HG03439 (cell line): ENCODE data around the gene KIAA0825.
"Not testable (repeated sequence)": the region's sequence is repeated elsewhere in the genome, so short reads cannot be mapped to it uniquely, and the experiment has no call there.

Source experiments
- ATAC-seq: cut with Tn5 transposase; IDR thresholded peaks from one replicate; pipeline ENCODE4 v1.9.1; 2021; ENCODE audit warnings: mild to moderate bottlenecking, moderate library complexity; ENCODE audit not compliant: unreplicated experiment

KIAA0825 gene

DNA sequence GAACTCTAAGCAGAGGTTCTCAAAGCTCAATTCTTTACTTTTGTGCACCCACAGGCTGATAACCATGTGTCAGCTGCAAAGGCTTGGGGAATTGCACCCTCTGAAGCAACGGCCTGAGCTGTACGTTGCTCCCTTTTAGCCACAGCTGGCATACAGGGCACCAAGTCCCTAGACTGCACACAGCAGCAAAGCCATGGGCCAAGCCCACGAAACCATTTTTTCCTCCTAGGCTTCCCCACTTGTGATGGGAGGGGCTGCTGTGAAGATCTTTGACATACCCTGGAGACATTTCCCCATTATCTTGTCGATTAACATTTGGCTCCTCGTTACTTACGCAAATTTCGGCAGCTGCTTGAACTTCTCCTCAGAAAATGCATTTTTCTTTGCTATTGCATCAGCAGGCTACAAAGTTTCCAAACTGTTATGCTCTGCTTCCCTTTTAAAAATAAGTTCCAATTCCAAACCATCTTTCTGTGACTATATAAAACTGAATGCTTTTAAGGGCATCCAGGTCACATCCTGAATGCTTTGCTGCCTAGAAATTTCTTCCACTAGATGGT is 23.0 kb downstream of the KIAA0825 start:
- no peak for ATAC-seq

- ATAC-seq, result peak; percentile 83
Observed at GRCh38 chr5:94577466-94578245, 40.7 kb downstream of the KIAA0825 start.

DNA sequence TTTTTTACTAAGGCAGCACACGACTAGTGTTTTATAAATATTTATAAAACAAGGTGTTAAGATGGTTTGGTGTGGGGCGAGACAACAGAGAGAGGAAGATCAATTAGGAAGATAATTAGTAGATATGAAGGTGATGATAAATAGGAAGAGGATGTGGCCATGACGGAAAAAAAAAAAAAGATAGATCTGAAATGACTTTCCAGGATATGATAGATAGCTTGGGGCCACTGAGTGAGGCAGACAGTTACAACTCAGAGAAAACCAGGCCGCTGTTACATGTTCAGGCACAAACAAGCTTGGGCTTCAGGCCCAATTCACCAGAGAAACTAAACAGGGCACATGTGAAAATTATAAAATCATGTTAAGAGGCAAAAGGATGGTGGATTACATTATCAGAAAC is 43.2 kb downstream of the KIAA0825 start:
- no peak for ATAC-seq

- ATAC-seq, result not testable (repeated sequence)
Observed at GRCh38 chr5:94573349-94573748, 45.1 kb downstream of the KIAA0825 start.

DNA sequence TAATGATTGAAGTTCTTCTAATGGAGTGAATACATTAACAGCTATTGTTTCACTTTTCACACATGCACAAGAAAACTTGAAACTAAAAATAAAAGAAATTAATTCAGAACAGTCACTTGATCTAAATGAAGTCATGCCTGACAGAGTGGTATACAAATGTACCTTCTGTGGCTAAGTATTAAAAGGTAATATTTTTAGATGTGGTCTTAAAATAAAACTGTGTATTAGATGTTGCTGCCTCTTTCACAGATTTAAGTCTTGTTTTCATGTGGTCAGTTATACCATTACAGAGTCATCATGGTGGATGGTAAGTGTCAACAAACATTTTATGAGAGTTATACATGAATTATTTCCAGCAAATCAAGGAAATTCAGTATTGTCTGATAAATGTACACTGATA is 47.0 kb downstream of the KIAA0825 start:
- ATAC-seq, result no peak

DNA sequence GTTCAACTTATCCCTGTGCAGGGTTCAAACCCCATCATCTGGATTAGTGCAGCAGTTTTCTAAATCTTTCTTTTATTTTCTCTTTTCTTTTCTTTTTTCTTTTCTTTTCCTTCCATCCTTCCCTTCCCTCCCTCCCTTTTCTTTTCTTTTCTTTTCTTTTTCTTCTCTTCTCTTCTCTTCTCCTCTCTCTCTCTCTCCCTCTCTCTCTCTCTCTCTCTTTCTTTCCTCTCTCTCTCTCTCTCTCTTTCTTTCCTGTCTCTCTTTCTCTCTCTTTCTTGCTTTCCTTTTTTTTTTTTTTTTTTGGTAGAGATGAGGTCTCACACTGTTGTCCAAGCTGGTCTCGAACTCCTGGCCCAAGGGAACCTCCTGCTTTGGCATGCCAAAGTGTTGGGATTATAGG is 53.6 kb downstream of the KIAA0825 start:
- ATAC-seq, result no peak

DNA sequence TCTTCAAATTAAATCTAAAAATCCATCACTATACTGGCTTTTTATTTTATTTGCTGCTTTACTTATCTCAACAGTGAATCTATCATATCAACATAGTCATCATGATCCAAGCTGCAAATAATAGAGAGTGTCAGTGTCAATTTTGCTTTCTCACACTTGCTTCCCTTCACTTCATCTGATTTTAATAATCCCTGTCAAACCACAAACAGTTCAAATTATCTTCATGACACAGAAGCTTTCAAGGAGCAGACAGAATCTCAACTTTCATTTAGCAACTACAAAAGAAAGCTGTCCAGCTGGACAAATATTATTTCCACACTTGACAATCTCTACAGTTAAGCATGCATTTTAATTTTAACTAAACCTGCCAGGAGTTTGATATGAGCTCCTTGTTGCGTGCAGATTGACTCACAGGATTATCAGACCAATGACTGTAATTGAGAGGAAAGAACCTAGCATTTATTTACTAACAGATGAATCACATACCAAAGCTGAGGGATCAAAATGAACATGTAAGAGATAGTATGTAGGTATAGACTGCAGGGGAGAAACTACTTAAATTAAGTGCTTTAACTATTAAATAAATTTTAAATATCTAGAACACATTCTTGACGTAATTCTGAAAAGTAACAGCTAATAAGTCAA is 56.0 kb downstream of the KIAA0825 start:
- ATAC-seq, result no peak

DNA sequence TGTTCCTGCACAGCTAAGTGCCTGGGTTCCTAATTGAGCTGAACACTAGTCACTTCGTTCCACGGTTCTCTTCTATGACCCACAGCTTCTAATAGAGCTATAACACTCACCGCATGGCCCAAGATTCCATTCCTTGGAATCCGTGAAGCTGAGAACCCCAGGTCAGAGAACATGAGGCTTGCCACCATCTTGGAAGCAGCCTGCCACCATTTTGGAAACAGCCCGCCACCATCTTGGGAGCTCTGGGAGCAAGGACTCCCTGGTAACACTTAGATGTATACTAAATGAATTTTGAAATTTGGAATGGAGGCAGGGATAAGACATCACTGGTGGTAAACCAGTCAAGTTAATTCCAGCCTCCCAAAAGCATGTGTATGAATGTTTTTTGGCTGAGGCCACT is 60.4 kb downstream of the KIAA0825 start:
- ATAC-seq, result no peak

DNA sequence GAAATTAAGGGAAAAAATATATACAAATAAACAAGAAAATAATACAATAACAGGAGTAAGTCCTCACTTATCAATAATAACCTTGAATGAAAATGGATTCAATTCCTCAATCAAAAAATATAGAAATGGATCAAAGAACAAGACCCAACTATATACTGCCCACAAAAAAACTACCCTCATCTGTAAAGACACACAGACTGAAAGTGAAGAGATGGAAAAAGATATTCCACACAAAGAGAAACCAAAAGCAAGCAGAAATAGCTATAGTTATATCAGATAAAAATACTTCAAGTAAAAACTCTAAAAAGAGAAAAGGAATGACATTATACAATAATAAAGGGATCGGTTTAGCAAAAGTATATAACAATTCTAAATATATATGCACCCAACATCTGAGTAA is 66.5 kb downstream of the KIAA0825 start:
- no peak for ATAC-seq

- no peak for ATAC-seq
Observed at GRCh38 chr5:94545870-94546625, 72.4 kb downstream of the KIAA0825 start.

DNA sequence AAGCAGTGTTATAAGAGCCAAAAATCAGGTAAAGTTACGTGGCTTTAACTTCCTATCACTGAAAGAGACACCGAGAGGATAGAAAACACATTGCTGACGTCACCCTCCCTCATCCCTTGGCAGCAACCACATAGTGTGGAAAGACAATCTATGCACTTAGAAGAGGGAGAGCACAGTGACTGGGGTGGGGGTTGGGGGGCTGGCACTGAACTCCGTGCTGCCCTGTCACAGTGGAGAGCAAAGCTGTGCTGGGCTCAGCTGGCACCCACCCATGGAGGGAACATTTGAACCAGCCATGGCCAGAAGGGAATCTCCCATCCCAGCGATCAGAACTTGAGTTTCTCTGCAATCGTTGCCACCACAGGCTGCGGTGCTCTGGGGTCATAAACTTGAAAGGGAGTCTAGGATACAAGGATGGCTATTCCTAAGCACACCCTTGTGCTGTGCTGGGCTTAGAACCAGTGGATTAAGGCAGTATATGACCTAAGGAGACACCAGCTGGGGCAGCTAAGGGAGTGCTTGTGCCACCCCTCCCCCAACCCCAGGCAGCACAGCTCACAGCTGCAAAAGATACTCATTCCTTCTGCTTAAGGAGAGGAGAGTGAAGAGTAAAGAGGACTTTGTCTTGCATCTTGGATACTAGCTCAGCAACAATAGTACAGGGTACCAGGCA is 73.4 kb downstream of the KIAA0825 start:
- no peak for ATAC-seq

- no peak for ATAC-seq
Observed at GRCh38 chr5:94544031-94544650, 74.3 kb downstream of the KIAA0825 start.

GRCh38 chr5:94540856-94541494 is 77.4 kb downstream of the KIAA0825 start:
- ATAC-seq, result no peak

DNA sequence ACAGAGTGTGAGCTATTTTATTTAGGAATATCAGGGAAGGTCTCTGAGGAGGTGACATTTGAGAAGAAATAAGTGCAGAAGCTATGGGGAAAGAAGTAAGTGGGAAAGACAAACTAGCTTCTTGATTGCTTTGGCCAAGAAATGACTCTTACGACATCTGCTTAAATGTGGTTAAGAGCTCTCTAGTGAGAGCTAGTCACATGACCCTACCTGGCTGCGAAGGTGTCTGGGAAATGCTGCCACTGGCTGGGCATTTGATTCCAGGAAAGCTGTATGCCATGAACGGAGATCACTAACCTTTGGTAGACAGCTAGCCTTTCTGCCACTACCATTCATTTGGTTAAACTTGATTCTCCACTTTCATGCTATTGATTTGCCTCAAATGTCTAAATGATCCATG is 80.1 kb downstream of the KIAA0825 start:
- no peak for ATAC-seq

- no peak for ATAC-seq
Observed at GRCh38 chr5:94526706-94527105, 91.7 kb downstream of the KIAA0825 start.

DNA sequence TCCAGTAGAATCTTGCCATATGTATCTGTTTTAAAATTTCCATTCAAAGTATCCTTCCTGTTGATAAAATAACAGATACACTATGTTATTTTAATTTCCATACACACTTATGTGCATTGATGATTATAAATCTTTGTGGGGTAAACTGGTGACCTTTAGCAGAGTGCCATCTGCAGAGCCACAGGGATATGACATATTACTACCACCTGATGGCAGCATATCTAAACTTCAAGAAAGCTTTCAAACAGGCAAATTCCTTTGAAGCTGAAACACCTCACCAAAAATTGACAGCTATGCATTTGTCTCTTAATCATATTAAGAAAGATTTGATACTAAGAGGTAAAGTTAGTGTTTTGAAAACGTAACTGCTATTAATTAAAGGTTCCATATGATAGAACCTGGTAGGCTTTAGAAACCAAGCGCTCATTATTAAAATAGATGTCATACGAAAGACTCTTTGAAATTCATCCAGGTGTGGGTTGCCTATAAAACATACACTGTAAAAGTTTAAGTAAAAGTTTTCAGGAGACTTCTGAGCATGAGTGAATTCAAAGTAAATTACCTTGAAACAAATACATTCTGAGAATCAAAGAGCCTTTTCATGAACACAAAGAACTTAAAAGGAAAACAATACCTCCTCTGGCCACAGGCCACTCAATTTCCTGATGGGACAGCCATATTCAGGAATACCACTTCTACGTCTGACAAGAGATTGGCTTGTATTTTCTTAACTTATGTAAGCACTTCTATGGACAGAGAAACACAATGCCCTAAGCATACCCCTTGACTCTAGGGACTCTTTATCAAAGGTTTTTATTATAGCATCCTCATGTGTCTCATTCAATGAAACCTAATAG is 93.3 kb downstream of the KIAA0825 start:
- ATAC-seq, result peak; percentile 76

- ATAC-seq, result no peak
Observed at GRCh38 chr5:94523018-94523417, 95.4 kb downstream of the KIAA0825 start.

GRCh38 chr5:94522117-94522516 is 96.3 kb downstream of the KIAA0825 start:
- ATAC-seq, result no peak
